ENCODE results near the gene DROSHA. TPM values are rescaled to one million over a fixed set of nuclear protein-coding genes. Genes with fewer than 3 reads are reported as not detected.
A peak's percentile ranks its signal among the peaks of the same experiment; 100 is the strongest.

The DROSHA gene
- total and polyA plus RNA-seq, 2 of the 4 experiments (the other 2 are of a cell fraction): 36.4 to 36.5 TPM

- Histone ChIP-seq H2AK9ac (replicated peaks; ENCODE audit: low read depth, low read length, poor library complexity) (peak overlapping the region; percentile 63), H3K14ac (replicated peaks; ENCODE audit: low read depth, low read length) (peak overlapping the region; percentile 93), H2BK5ac (ENCODE audit: low read depth, low read length, poor library complexity, severe bottlenecking) (peak overlapping the region; percentile 99), H3K23ac (ENCODE audit: low read depth, low read length) (peak overlapping the region; percentile 94), H2BK20ac (ENCODE audit: low read depth, low read length) (peak overlapping the region; percentile 99), H3K9me3 (ENCODE audit: control insufficient read depth, insufficient read depth, low read length) (no peaks in the 10 kb centered on the region), H4K8ac (ENCODE audit: low read depth in 2 of 2, low read length in 2 of 2) (peak overlapping the region; percentile 96), H3K4ac (ENCODE audit: low read depth, low read length) (peak overlapping the region; percentile 96), H3K4me1 (ENCODE audit: control insufficient read depth, insufficient read depth, low read length) (peaks cover 34% of the 10 kb centered on the region), H4K20me1 (ENCODE audit: insufficient read depth, low read length) (no peaks in the 10 kb centered on the region), H3K27ac (ENCODE audit: insufficient read depth, low read length) (peak overlapping the region; percentile 100), H2AK5ac (ENCODE audit: low read depth, low read length) (peak overlapping the region; percentile 99), H4K5ac (ENCODE audit: low read depth, low read length) (peak overlapping the region; percentile 100), H3K18ac (ENCODE audit: low read depth, low read length) (peak overlapping the region; percentile 100), H3K79me1 (ENCODE audit: low read depth in 1 of 2, low read length in 2 of 2) (no peaks in the 10 kb centered on the region), H2BK15ac (ENCODE audit: low read depth, low read length) (peak overlapping the region; percentile 51), H3K36me3 (ENCODE audit: control insufficient read depth, insufficient read depth, low read length) (no peaks in the 10 kb centered on the region), H4K91ac (ENCODE audit: insufficient read depth, low read depth, low read length) (peak overlapping the region; percentile 98), H3K56ac (ENCODE audit: extremely low read depth, insufficient read depth, low read length) (peak overlapping the region; percentile 98), H2BK120ac (ENCODE audit: low read depth, low read length) (peak overlapping the region; percentile 98), H3K4me3 (ENCODE audit: insufficient read depth, low read depth, low read length) (no peak overlapping the region), H3K27me3 (ENCODE audit: control insufficient read depth, insufficient read depth, low read length) (no peaks in the 10 kb centered on the region), H3K9me1 (ENCODE audit: insufficient read depth, low read length) (peaks cover 13% of the 10 kb centered on the region), H2AFZ (replicated peaks; ENCODE audit: low read length, poor library complexity) (no peak overlapping the region), H3K9ac (ENCODE audit: low read depth, low read length) (peak overlapping the region; percentile 65), H3K4me2 (ENCODE audit: low read depth, low read length) (no peak overlapping the region; the same call in 1 of the 2 replicates)
- in situ Hi-C loops (cut with MboI; ENCODE audit: low sequenced_read_pairs) (no loop called here), dilution Hi-C loops (cut with HindIII; ENCODE audit: low sequenced_read_pairs, unreplicated experiment) (no loop called here), intact Hi-C loops (cut with micrococcal nuclease) (no loop called here)
- BruUV-seq (replicated peaks): no TSS peak
- DNase-seq (no peak), ATAC-seq (ENCODE audit: low read depth) (no peak)
- TF ChIP-seq RAD21 (IDR thresholded peaks at IDR 0.05; ENCODE audit: low read length) (no peak), CTCF (conservative IDR thresholded peaks at IDR 0.05; ENCODE audit: low read depth, low read length) (no peak)
- ChIA-PET POLR2A (ENCODE audit: unreplicated experiment) (no interaction called here), CTCF (no interaction called here)
- WGBS, 2 experiments (ENCODE audit: extremely low coverage in 2 of 2, insufficient read length in 1 of 2): 90% methylated on average over 2 of the region's 3 CpGs; no CpG with 5 or more reads in 1 of the 2 experiments
Measured at GRCh38 chr5:31365776-31366175, 166.1 kb downstream of the DROSHA start.
